SH-SY5Y (cell line): ENCODE data around the gene LRRC8A.

Experiments used
- GATA2 ChIP-seq: IDR thresholded peaks from 2 replicates; pipeline ENCODE4 v1.6.1; 2011; ENCODE audit warnings: mild to moderate bottlenecking, low read depth, low read length
- GATA3 ChIP-seq: IDR thresholded peaks from 2 replicates; pipeline ENCODE4 v1.6.1; 2011; ENCODE audit warnings: low read depth, mild to moderate bottlenecking, low read length, moderate library complexity

DNA sequence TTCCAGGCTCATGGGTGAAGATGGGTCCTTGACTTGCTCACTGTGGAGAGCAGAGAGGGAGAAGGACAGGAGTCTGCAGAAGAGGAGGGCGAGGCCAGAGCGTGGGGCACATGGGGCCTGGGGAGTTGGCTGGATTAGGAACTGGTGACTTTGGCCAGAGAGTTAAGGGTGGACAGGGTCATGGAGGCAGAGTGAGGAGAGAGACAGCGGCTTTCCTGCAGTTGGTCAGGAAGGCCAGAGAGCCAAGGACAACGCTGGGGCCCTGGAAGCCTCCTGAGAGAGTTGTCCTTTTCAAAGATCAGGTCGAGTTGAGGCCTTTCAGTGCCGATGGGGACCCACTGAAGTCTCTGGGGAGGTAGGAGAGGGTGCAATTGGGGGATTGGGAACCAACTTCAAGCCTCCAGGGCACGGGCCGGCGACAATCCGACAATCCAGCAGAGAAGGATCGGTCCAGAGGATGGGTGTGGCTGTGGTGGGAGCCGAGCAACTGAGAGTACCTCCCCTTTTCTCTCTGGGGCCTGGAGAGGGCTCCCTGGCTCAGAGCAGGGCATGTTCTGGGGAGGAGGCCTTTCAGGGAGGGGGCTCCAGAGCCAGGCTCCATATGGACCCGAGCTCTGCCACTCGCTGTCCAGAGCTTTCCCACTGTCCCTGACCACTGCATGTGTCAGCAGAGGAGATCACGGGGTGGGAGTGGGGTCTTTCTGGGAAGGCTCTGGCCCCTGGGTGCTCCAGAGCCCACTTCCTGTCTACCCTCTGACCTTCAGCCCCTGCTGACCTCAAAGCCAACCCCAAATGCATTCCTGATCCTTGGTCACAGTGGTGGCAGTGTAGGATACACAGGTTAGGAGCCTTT lies 31.3 kb downstream of the LRRC8A start:
- TF ChIP-seq GATA2 (no peak), GATA3 (no peak)
